ENCODE measurements around the gene SHF.

- TF ChIP-seq POLR2A (IDR thresholded peaks at IDR 0.05; ENCODE audit: low read depth, low read length) (peak; percentile 71), TAF1 (IDR thresholded peaks at IDR 0.05; ENCODE audit: low read depth, low read length) (no peak; the same call in 1 of the 2 replicates), POLR2AphosphoS5 (IDR thresholded peaks at IDR 0.05; ENCODE audit: low read depth, low read length) (peak; percentile 83), PAX5 (IDR thresholded peaks at IDR 0.05; ENCODE audit: insufficient read depth, low read length, severe bottlenecking) (no peak), SPI1 (IDR thresholded peaks at IDR 0.05; ENCODE audit: low read depth, low read length) (no peak), POU2F2 (IDR thresholded peaks at IDR 0.05; ENCODE audit: low read depth, low read length) (no peak)
Measured at GRCh38 chr15:45187894-45188830, at the start of gene SHF.
